ENCODE results near the gene GALNTL6.

The GALNTL6 gene

DNA sequence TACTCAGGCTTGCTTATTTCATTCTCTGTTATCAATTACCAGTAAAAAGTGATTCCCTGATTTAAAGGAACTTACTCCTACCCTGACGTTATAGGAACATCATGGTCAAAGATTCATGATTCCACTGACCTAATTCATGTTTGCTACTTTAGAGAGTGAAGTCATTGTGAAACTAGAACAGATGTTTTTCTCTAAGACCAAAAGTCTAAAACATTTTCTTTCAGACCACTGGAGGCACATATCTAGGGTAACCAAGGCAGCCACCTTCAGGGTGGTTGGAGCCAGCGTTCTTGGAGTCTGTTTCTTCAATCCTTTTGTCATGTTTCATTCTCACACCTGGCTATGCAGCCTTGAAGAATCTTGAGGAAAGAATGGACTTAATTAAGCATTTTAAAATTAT lies 77.8 kb downstream of the GALNTL6 start:
- Histone ChIP-seq H3K36me3 (ENCODE audit: control insufficient read depth, insufficient read depth, low read length) (no peaks in the 10 kb centered on the region), H3K27me3 (ENCODE audit: control insufficient read depth, insufficient read depth, low read length) (no peaks in the 10 kb centered on the region), H3K9ac (ENCODE audit: low read depth, low read length) (no peak overlapping the region), H3K9me3 (ENCODE audit: control insufficient read depth, insufficient read depth, low read length) (no peaks in the 10 kb centered on the region), H3K4me1 (ENCODE audit: control insufficient read depth, insufficient read depth, low read length) (no peaks in the 10 kb centered on the region), H3K4me3 (ENCODE audit: low read depth, low read length) (no peak overlapping the region)

DNA sequence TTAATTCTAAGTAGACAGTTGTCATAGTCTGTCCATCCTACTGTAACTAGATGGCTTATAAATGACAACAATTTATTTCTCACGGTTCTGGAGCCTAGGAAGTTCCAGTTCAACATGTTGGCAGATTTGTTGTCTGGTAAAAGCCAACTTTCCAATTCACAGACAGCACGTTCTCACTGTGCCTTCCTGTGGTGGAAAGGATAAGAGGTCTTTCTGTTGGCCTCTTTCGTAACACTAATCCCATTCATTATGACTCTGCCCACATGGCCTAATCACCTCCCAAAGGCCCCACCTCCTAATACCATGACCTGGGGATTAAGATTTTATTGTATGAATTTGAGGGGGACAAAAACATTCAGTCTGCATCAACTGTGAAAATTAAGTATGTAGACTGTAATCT lies 83.2 kb downstream of the GALNTL6 start:
- Histone ChIP-seq H3K9ac (ENCODE audit: low read depth, low read length) (no peak overlapping the region), H3K9me3 (ENCODE audit: control insufficient read depth, insufficient read depth, low read length) (no peaks in the 10 kb centered on the region), H3K27me3 (ENCODE audit: control insufficient read depth, insufficient read depth, low read length) (no peaks in the 10 kb centered on the region), H3K4me3 (ENCODE audit: low read depth, low read length) (no peak overlapping the region), H3K4me1 (ENCODE audit: control insufficient read depth, insufficient read depth, low read length) (no peaks in the 10 kb centered on the region), H3K36me3 (ENCODE audit: control insufficient read depth, insufficient read depth, low read length) (no peaks in the 10 kb centered on the region)

DNA sequence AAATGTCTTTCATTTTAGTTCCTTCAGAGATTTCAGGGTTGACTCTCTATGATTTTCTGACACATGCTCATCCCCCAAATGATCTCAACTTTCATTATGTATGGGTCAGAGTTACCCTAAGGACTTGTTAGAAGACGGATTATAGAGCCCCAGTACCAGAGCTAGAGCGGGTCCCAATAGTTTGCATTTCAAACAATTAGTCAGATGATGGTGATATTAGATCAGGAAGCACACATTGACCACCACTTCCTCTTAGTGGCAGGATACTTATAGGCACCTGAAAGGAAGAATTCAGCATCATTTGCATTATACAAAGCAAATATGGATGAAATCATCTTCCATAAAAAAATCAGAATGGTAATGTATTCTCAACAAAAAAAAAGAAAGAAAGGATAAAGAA lies 106.1 kb downstream of the GALNTL6 start:
- H3K4me3 ChIP-seq (ENCODE audit: low read depth, low read length) = no peak overlapping the region
- no peaks in the 10 kb centered on the region for H3K4me1 ChIP-seq (ENCODE audit: control insufficient read depth, insufficient read depth, low read length)
- H3K9ac ChIP-seq (ENCODE audit: low read depth, low read length) = no peak overlapping the region
- no peaks in the 10 kb centered on the region for H3K9me3 ChIP-seq (ENCODE audit: control insufficient read depth, insufficient read depth, low read length)
- no peaks in the 10 kb centered on the region for H3K27me3 ChIP-seq (ENCODE audit: control insufficient read depth, insufficient read depth, low read length)
- no peaks in the 10 kb centered on the region for H3K36me3 ChIP-seq (ENCODE audit: control insufficient read depth, insufficient read depth, low read length)

- Histone ChIP-seq H3K27me3 (ENCODE audit: control insufficient read depth, insufficient read depth, low read length) (no peaks in the 10 kb centered on the region), H3K9me3 (ENCODE audit: control insufficient read depth, insufficient read depth, low read length) (no peaks in the 10 kb centered on the region), H3K9ac (ENCODE audit: low read depth, low read length) (no peak overlapping the region), H3K36me3 (ENCODE audit: control insufficient read depth, insufficient read depth, low read length) (no peaks in the 10 kb centered on the region), H3K4me1 (ENCODE audit: control insufficient read depth, insufficient read depth, low read length) (no peaks in the 10 kb centered on the region), H3K4me3 (ENCODE audit: low read depth, low read length) (no peak overlapping the region)
Observed at GRCh38 chr4:171920901-171921300, 107.7 kb downstream of the GALNTL6 start.

GRCh38 chr4:171924746-171925376 lies 111.7 kb downstream of the GALNTL6 start:
- no peaks in the 10 kb centered on the region for H3K36me3 ChIP-seq (ENCODE audit: control insufficient read depth, insufficient read depth, low read length)
- no peak overlapping the region for H3K9ac ChIP-seq (ENCODE audit: low read depth, low read length)
- H3K27me3 ChIP-seq (ENCODE audit: control insufficient read depth, insufficient read depth, low read length) = no peaks in the 10 kb centered on the region
- no peaks in the 10 kb centered on the region for H3K9me3 ChIP-seq (ENCODE audit: control insufficient read depth, insufficient read depth, low read length)
- no peaks in the 10 kb centered on the region for H3K4me1 ChIP-seq (ENCODE audit: control insufficient read depth, insufficient read depth, low read length)
- H3K4me3 ChIP-seq (ENCODE audit: low read depth, low read length) = no peak overlapping the region

DNA sequence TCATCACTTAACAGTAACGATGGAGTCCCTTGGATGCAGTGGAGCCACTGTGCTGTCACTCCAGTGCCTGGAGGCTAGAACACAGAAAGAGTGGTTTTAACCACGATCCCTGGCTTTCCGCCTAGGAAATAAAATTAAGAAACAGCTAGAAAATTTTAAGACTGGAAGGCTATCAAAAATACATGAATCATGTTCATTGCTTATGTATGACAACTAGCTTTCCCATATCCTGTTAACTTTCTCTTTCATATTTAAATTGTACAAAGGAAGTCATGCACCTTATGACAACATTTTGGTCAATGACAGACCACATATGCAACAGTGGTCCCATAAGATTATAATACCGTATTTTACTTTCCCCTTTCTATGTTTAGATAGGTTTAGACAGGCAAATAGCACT lies 115.1 kb downstream of the GALNTL6 start:
- H3K9ac ChIP-seq (ENCODE audit: low read depth, low read length) = no peak overlapping the region
- H3K4me1 ChIP-seq (ENCODE audit: control insufficient read depth, insufficient read depth, low read length) = no peaks in the 10 kb centered on the region
- no peaks in the 10 kb centered on the region for H3K9me3 ChIP-seq (ENCODE audit: control insufficient read depth, insufficient read depth, low read length)
- H3K4me3 ChIP-seq (ENCODE audit: low read depth, low read length) = no peak overlapping the region
- H3K27me3 ChIP-seq (ENCODE audit: control insufficient read depth, insufficient read depth, low read length) = no peaks in the 10 kb centered on the region
- H3K36me3 ChIP-seq (ENCODE audit: control insufficient read depth, insufficient read depth, low read length) = no peaks in the 10 kb centered on the region

- Histone ChIP-seq H3K9ac (ENCODE audit: low read depth, low read length) (no peak overlapping the region), H3K27me3 (ENCODE audit: control insufficient read depth, insufficient read depth, low read length) (no peaks in the 10 kb centered on the region), H3K9me3 (ENCODE audit: control insufficient read depth, insufficient read depth, low read length) (no peaks in the 10 kb centered on the region), H3K36me3 (ENCODE audit: control insufficient read depth, insufficient read depth, low read length) (no peaks in the 10 kb centered on the region), H3K4me3 (ENCODE audit: low read depth, low read length) (no peak overlapping the region), H3K4me1 (ENCODE audit: control insufficient read depth, insufficient read depth, low read length) (no peaks in the 10 kb centered on the region)
Observed at GRCh38 chr4:171929477-171929876, 116.3 kb downstream of the GALNTL6 start.

- no peak overlapping the region for H3K9ac ChIP-seq (ENCODE audit: low read depth, low read length)
- no peaks in the 10 kb centered on the region for H3K27me3 ChIP-seq (ENCODE audit: control insufficient read depth, insufficient read depth, low read length)
- H3K36me3 ChIP-seq (ENCODE audit: control insufficient read depth, insufficient read depth, low read length) = no peaks in the 10 kb centered on the region
- no peak overlapping the region for H3K4me3 ChIP-seq (ENCODE audit: low read depth, low read length)
- no peaks in the 10 kb centered on the region for H3K9me3 ChIP-seq (ENCODE audit: control insufficient read depth, insufficient read depth, low read length)
- H3K4me1 ChIP-seq (ENCODE audit: control insufficient read depth, insufficient read depth, low read length) = no peaks in the 10 kb centered on the region
Observed at GRCh38 chr4:171929907-171930306, 116.7 kb downstream of the GALNTL6 start.

DNA sequence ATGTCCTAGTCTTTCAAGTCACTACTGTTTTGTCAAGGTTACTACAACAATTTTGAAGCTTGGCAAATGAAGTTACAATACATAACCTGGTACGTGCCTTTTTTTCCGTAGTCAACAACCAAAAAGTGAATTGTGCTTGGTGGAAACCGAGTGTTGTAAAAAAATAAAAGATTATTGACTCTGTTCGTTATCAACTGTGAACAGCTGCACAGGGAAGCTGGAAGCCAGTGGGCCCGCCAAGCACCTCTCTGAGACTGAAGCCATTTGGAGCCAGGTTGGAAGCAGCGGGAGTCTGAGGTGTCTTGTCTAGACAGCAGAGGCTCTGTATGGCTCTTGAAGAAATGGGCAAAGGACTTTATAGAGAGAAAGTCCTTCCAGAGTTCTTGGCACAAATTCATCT lies 119.0 kb downstream of the GALNTL6 start:
- no peaks in the 10 kb centered on the region for H3K27me3 ChIP-seq (ENCODE audit: control insufficient read depth, insufficient read depth, low read length)
- no peaks in the 10 kb centered on the region for H3K36me3 ChIP-seq (ENCODE audit: control insufficient read depth, insufficient read depth, low read length)
- H3K4me1 ChIP-seq (ENCODE audit: control insufficient read depth, insufficient read depth, low read length) = no peaks in the 10 kb centered on the region
- no peaks in the 10 kb centered on the region for H3K9me3 ChIP-seq (ENCODE audit: control insufficient read depth, insufficient read depth, low read length)
- no peak overlapping the region for H3K4me3 ChIP-seq (ENCODE audit: low read depth, low read length)
- no peak overlapping the region for H3K9ac ChIP-seq (ENCODE audit: low read depth, low read length)

DNA sequence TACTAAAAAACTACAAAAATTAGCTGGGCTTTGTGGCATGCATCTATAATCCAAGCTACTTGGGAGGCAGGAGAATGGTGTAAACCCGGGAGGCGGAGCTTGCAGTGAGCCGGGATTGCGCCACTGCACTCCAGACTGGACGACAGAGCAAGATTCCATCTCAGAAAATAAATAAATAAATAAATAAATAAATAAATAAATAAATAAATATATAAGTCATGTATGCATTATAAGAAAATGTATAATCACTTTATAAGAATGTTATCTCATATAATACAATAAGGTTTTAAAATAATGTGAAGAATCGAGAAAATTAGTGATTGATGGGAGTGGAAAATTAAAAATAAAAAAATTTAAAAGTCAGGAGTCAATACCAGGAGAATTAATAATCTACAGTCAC lies 127.5 kb downstream of the GALNTL6 start:
- no peaks in the 10 kb centered on the region for H3K9me3 ChIP-seq (ENCODE audit: control insufficient read depth, insufficient read depth, low read length)
- H3K4me1 ChIP-seq (ENCODE audit: control insufficient read depth, insufficient read depth, low read length) = no peaks in the 10 kb centered on the region
- H3K36me3 ChIP-seq (ENCODE audit: control insufficient read depth, insufficient read depth, low read length) = no peaks in the 10 kb centered on the region
- no peak overlapping the region for H3K9ac ChIP-seq (ENCODE audit: low read depth, low read length)
- no peaks in the 10 kb centered on the region for H3K27me3 ChIP-seq (ENCODE audit: control insufficient read depth, insufficient read depth, low read length)
- no peak overlapping the region for H3K4me3 ChIP-seq (ENCODE audit: low read depth, low read length)

DNA sequence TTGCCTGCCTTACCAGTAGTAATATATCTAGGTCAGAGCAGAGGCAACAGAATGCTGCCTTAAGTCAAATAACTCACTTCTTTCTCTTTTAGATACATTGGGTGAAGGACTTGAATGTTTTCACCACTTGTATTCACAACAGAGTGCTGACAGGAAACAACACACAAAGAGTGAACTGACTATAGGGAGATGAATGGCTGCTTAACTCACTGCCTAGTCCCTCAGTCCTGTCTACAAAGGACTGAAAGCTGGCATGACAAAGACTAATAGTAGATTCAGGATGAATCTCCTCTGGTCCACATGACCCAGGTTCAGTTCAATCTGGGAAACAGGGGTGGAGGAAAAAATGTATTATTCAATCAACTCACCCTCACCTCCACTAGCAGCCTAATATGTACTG lies 134.2 kb downstream of the GALNTL6 start:
- peaks cover 4% of the 10 kb centered on the region for H3K4me1 ChIP-seq (ENCODE audit: control insufficient read depth, insufficient read depth, low read length)
- H3K4me3 ChIP-seq (ENCODE audit: low read depth, low read length) = no peak overlapping the region
- H3K27me3 ChIP-seq (ENCODE audit: control insufficient read depth, insufficient read depth, low read length) = no peaks in the 10 kb centered on the region
- no peaks in the 10 kb centered on the region for H3K9me3 ChIP-seq (ENCODE audit: control insufficient read depth, insufficient read depth, low read length)
- no peak overlapping the region for H3K9ac ChIP-seq (ENCODE audit: low read depth, low read length)
- no peaks in the 10 kb centered on the region for H3K36me3 ChIP-seq (ENCODE audit: control insufficient read depth, insufficient read depth, low read length)

- Histone ChIP-seq H3K4me1 (ENCODE audit: control insufficient read depth, insufficient read depth, low read length) (peaks cover 4% of the 10 kb centered on the region), H3K36me3 (ENCODE audit: control insufficient read depth, insufficient read depth, low read length) (no peaks in the 10 kb centered on the region), H3K9ac (ENCODE audit: low read depth, low read length) (no peak overlapping the region)
Observed at GRCh38 chr4:171948038-171948437, 134.8 kb downstream of the GALNTL6 start.

More at GRCh38 chr4:171948038-171948437, 134.8 kb downstream of the GALNTL6 start:
- no peak overlapping the region for H3K4me3 ChIP-seq (ENCODE audit: low read depth, low read length)
- H3K9me3 ChIP-seq (ENCODE audit: control insufficient read depth, insufficient read depth, low read length) = no peaks in the 10 kb centered on the region
- no peaks in the 10 kb centered on the region for H3K27me3 ChIP-seq (ENCODE audit: control insufficient read depth, insufficient read depth, low read length)

Data from iPS-15b (cell line).